Left lung (tissue), 10 donors: Measurements from ENCODE around the gene QRICH1. TPM values are rescaled to one million over a fixed set of nuclear protein-coding genes. Genes with fewer than 3 reads are reported as not detected.

Source experiments
- ATAC-seq: fragments of 200-7000 bp; cut with Tn5 transposase; one replicate; pipeline ENCODE4 v1.9.1; 2020; ENCODE audit warnings: moderate library complexity
- DNase-seq, 4 donors: peaks; one replicate each; pipeline ENCODE4 v3.0.0-alpha.2; 2013 to 2020
- H3K27ac ChIP-seq, 2 donors: fragments of 200-600 bp; sonication (generic) in 1 of 2; one replicate each; pipeline versions ENCODE4 v1.5.0 to v1.8.0; 2020 to 2021
- H3K27me3 ChIP-seq, 2 donors: fragments of 200-600 bp; sonication (generic) in 1 of 2; one replicate each; pipeline versions ENCODE4 v1.5.0 to v1.8.0; 2020 to 2021
- H3K36me3 ChIP-seq, 2 donors: fragments of 200-600 bp; sonication (generic) in 1 of 2; one replicate each; pipeline versions ENCODE4 v1.5.0 to v1.8.0; 2020 to 2021
- H3K4me1 ChIP-seq, 2 donors: fragments of 200-600 bp; one replicate each; pipeline ENCODE4 v1.8.0; 2021
- H3K4me3 ChIP-seq, 2 donors: fragments of 200-600 bp; sonication (generic) in 1 of 2; one replicate each; pipeline versions ENCODE4 v1.5.0 to v1.8.0; 2020 to 2021; ENCODE audit warnings: mild to moderate bottlenecking in 1 of 2
- H3K9me3 ChIP-seq, 2 donors: fragments of 200-600 bp; sonication (generic) in 1 of 2; one replicate each; pipeline versions ENCODE4 v1.5.0 to v1.8.0; 2020 to 2021
- intact Hi-C, 2 donors: fragments of 100-400 bp; cut with DNase I; formaldehyde crosslinking; loops; one replicate each; pipeline versions ENCODE4 v1.11.2 to v1.14.2; 2022
- polyA plus RNA-seq, 6 donors: library from polyadenylated mRNA; unstranded; fragments of 120-200 nt; gene quantifications; one replicate each; pipeline ENCODE4 v1.2.1, GENCODE V29; 2013; ENCODE audit not compliant: insufficient read length in 6 of 6
- total RNA-seq, 2 donors: library from RNA; stranded (reverse); fragmentation: NEBNext Ultra II Directional; extraction: Animal tissue kit (Norgen Biotek cat#: 25700); gene quantifications; one replicate each; pipeline ENCODE4 v1.2.1, GENCODE V29; 2021
- TF ChIP-seq, protein P1 (sequence below), 2 donors: fragments of 200-600 bp; sonication (generic) in 1 of 2; IDR thresholded peaks; one replicate each; pipeline versions ENCODE4 v1.5.0 to v1.8.0; 2021; ENCODE audit warnings: antibody characterized with exemption in 2 of 2
- donor health status: DM: no; HTN: yes; CAD: no.
- donor health status: DM: no; HTN: no; CAD: no.

Gene QRICH1
- total and polyA plus RNA-seq, 8 donors: 71.6 to 85.8 (median 77.6) TPM

DNA sequence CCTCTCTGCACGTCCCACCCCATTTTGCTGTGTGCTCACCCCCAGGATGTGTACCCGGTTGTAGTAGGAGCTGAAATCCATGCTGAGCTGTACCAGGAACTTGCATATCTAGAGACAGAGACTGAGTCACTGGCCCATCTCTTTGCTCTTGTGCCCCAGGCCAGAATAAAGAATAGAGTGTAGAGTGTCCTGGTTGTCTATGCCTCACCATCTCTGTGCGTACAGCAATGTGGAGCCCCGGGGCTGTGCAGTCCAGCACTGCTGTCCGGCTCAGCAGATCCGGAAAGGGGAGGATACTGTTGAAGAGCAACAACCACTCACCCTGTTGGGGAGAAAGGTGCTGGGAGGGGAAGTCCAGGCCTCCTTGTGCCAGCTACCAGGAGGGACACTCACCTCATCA is 78.1 kb downstream of the QRICH1 start:
- Histone ChIP-seq H3K27ac (no peak overlapping the region), H3K36me3 (peaks cover 0 to 58% of the 10 kb centered on the region in 2 donors), H3K4me3 (no peak overlapping the region), H3K4me1 (peaks cover 23 to 35% of the 10 kb centered on the region in 2 donors), H3K27me3 (no peaks in the 10 kb centered on the region), H3K9me3 (no peaks in the 10 kb centered on the region)
- ATAC-seq (no peak), DNase-seq (no peak)
- TF ChIP-seq, protein P1, sequence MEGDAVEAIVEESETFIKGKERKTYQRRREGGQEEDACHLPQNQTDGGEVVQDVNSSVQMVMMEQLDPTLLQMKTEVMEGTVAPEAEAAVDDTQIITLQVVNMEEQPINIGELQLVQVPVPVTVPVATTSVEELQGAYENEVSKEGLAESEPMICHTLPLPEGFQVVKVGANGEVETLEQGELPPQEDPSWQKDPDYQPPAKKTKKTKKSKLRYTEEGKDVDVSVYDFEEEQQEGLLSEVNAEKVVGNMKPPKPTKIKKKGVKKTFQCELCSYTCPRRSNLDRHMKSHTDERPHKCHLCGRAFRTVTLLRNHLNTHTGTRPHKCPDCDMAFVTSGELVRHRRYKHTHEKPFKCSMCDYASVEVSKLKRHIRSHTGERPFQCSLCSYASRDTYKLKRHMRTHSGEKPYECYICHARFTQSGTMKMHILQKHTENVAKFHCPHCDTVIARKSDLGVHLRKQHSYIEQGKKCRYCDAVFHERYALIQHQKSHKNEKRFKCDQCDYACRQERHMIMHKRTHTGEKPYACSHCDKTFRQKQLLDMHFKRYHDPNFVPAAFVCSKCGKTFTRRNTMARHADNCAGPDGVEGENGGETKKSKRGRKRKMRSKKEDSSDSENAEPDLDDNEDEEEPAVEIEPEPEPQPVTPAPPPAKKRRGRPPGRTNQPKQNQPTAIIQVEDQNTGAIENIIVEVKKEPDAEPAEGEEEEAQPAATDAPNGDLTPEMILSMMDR (IDR thresholded peaks at IDR 0.05): no peak
- intact Hi-C loops: no loop called here

DNA sequence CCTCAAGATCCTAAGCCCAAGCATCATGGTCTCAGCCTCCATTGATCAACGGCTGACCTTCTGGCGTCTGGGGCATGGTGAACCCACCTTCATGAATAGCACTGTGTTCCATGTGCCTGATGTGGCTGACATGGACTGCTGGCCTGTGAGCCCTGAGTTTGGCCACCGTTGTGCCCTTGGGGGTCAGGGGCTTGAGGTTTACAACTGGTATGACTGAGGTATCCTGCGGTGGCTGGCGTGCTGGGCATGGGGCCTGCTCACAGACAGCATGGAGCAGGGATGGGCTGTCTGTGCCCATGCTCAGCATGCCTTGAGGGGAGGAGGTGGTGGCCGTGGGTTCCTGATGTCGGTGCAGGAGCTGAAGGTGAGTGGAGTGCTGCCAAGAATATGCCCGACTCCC is 78.8 kb downstream of the QRICH1 start:
- H3K27me3 ChIP-seq: no peaks in the 10 kb centered on the region
- intact Hi-C loops: no loop called here
- DNase-seq (no peak), ATAC-seq (no peak)
- TF ChIP-seq, protein P1 (IDR thresholded peaks at IDR 0.05): no peak
- H3K4me1 ChIP-seq: peaks cover 19 to 28% of the 10 kb centered on the region in 2 donors
- peaks cover 0 to 58% of the 10 kb centered on the region in 2 donors for H3K36me3 ChIP-seq
- no peak overlapping the region for H3K4me3 ChIP-seq
- no peak overlapping the region for H3K27ac ChIP-seq
- H3K9me3 ChIP-seq: no peaks in the 10 kb centered on the region

DNA sequence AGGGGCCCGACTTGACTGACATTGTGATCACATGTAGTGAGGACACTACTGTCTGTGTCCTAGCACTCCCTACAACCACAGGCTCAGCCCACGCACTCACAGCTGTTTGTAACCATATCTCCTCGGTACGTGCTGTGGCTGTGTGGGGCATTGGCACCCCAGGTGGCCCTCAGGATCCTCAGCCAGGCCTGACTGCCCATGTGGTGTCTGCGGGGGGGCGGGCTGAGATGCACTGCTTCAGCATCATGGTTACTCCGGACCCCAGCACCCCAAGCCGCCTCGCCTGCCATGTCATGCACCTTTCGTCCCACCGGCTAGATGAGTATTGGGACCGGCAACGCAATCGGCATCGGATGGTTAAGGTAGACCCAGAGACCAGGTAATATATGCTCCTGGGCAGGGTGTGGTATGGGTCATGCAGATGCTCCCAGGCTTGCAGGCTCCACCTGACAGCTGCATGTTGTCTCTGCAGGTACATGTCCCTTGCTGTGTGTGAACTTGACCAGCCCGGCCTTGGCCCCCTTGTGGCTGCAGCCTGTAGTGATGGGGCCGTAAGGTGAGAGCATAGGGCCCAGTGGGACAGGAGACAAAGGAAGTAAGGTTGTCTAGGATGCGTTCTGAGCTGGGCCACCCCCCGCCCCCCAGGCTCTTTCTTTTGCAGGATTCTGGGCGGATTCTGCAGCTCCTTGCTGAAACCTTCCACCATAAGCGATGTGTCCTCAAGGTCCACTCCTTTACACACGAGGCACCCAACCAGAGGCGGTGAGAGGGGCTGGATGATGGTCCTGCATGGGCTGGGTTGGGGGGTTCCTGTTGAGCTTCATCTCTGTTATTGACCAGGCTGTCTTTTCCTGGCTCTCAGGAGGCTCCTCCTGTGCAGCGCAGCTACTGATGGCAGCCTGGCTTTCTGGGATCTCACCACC is 79.9 kb downstream of the QRICH1 start:
- Histone ChIP-seq H3K4me3 (no peak overlapping the region), H3K27ac (no peak overlapping the region), H3K27me3 (no peaks in the 10 kb centered on the region), H3K4me1 (peaks cover 8 to 23% of the 10 kb centered on the region in 2 donors), H3K9me3 (no peaks in the 10 kb centered on the region), H3K36me3 (peaks cover 0 to 58% of the 10 kb centered on the region in 2 donors)
- no peak for DNase-seq
- TF ChIP-seq, protein P1 (IDR thresholded peaks at IDR 0.05): peak; percentile 37 to 54
- intact Hi-C loops: no loop called here
- ATAC-seq: no peak

DNA sequence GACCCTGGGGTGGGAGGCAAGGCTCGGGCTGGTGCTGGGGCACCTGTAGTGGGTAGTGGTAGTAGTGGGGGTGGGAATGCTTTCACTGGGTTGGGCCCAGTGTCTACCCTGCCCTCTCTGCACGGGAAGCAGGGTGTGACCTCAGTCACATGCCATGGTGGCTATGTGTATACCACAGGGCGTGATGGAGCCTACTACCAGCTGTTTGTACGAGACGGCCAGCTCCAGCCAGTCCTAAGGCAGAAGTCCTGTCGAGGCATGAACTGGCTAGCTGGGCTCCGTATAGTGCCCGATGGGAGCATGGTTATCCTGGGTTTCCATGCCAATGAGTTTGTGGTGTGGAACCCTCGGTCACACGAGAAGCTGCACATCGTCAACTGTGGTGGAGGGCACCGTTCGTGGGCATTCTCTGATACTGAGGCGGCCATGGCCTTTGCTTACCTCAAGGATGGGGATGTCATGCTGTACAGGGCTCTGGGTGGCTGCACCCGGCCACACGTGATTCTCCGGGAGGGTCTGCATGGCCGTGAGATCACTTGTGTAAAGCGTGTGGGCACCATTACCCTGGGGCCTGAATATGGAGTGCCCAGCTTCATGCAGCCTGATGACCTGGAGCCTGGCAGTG is 80.6 kb downstream of the QRICH1 start:
- TF ChIP-seq, protein P1 (IDR thresholded peaks at IDR 0.05): no peak
- Histone ChIP-seq H3K36me3 (peaks cover 0 to 58% of the 10 kb centered on the region in 2 donors), H3K27ac (no peak overlapping the region), H3K9me3 (no peaks in the 10 kb centered on the region), H3K4me1 (peaks cover 5 to 27% of the 10 kb centered on the region in 2 donors), H3K4me3 (no peak overlapping the region), H3K27me3 (no peaks in the 10 kb centered on the region)
- intact Hi-C loops: no loop called here
- DNase-seq (no peak), ATAC-seq (no peak)

DNA sequence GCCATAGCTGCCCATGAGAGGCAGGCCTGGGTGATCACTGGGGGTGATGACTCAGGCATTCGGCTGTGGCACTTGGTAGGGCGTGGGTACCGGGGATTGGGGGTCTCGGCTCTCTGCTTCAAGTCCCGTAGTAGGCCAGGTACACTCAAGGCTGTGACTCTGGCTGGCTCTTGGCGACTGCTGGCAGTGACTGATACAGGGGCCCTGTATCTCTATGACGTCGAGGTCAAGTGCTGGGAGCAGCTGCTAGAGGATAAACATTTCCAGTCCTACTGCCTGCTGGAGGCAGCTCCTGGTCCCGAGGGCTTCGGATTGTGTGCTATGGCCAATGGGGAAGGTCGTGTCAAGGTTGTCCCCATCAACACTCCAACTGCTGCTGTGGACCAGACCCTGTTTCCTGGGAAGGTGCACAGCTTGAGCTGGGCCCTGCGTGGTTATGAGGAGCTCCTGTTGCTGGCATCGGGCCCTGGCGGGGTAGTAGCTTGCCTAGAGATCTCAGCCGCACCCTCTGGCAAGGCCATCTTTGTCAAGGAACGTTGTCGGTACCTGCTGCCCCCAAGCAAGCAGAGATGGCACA is 81.3 kb downstream of the QRICH1 start:
- Histone ChIP-seq H3K36me3 (peaks cover 0 to 58% of the 10 kb centered on the region in 2 donors), H3K4me3 (no peak overlapping the region), H3K9me3 (no peaks in the 10 kb centered on the region), H3K27ac (no peak overlapping the region), H3K27me3 (no peaks in the 10 kb centered on the region), H3K4me1 (peaks cover 4 to 27% of the 10 kb centered on the region in 2 donors)
- intact Hi-C loops: no loop called here
- ATAC-seq (no peak), DNase-seq (no peak)
- TF ChIP-seq, protein P1 (IDR thresholded peaks at IDR 0.05): no peak
